ENCODE data around the gene LRRC49. TPM values are rescaled to one million over a fixed set of nuclear protein-coding genes. Genes with fewer than 3 reads are reported as not detected.

LRRC49 gene
- total and polyA plus RNA-seq, 2 of the 13 experiments (the other 11 are each of a cell fraction or from before 2014, with no cell fraction given), result 0.57 to 1.00 TPM

- BruUV-seq (replicated peaks), result no TSS peak
- in situ Hi-C loops (cut with HindIII; ENCODE audit: extremely low pct_ligation_motif_present, low pct_unique_long_range_greater_than_20kb), result no loop called here
- no peak overlapping the region for H3K9ac ChIP-seq (ENCODE audit: insufficient read depth, low read depth, low read length)
These were observed 190.7 kb downstream of the LRRC49 start for GRCh38 chr15:71083349-71083748.

More at GRCh38 chr15:71083349-71083748, 190.7 kb downstream of the LRRC49 start:
- Histone ChIP-seq H3K27ac (ENCODE audit: extremely low read length, insufficient read depth, low read length) (no peak overlapping the region), H4K20me1 (ENCODE audit: insufficient read depth, low read length) (no peaks in the 10 kb centered on the region), H3K4me1 (ENCODE audit: insufficient read depth, low read length) (no peaks in the 10 kb centered on the region), H2AFZ (ENCODE audit: low read length) (no peak overlapping the region), H3K36me3 (replicated peaks in 1 of 2; ENCODE audit: control insufficient read depth in 1 of 2, insufficient read depth in 2 of 2, low read length in 2 of 2) (no peaks in the 10 kb centered on the region), H3K4me2 (ENCODE audit: low read depth, low read length) (no peak overlapping the region), H3K4me3 (replicated peaks in 1 of 3; ENCODE audit: insufficient read depth in 1 of 3, low read depth in 2 of 3, low read length in 3 of 3) (no peak overlapping the region), H3K27me3 (ENCODE audit: control insufficient read depth in 1 of 2, insufficient read depth in 2 of 2, low read length in 2 of 2) (no peaks in the 10 kb centered on the region), H3K79me2 (ENCODE audit: insufficient read depth, low read length) (no peaks in the 10 kb centered on the region), H3K9me3 (ENCODE audit: low read length) (no peaks in the 10 kb centered on the region)
- no peak for DNase-seq (ENCODE audit: low spot score)
- TF ChIP-seq GLMP (CRISPR knock-in tag; IDR thresholded peaks at IDR 0.05; ENCODE audit: borderline replicate concordance), result no peak
- no peak for TF ChIP-seq KLF6 (CRISPR knock-in tag; IDR thresholded peaks at IDR 0.05)
- no peak for TF ChIP-seq ZNF446 (CRISPR knock-in tag; IDR thresholded peaks at IDR 0.05)
- TF ChIP-seq NFE2 (CRISPR knock-in tag; IDR thresholded peaks at IDR 0.05), result no peak
- no peak for TF ChIP-seq ZNF407 (CRISPR knock-in tag; IDR thresholded peaks at IDR 0.05; ENCODE audit: not compliant biosample characterization)
- TF ChIP-seq AGO2 (optimal IDR thresholded peaks at IDR 0.05; ENCODE audit: low read depth, low read length), result no peak
- no peak for TF ChIP-seq WIZ (CRISPR knock-in tag; IDR thresholded peaks at IDR 0.05)
- TF ChIP-seq HOXD1 (CRISPR knock-in tag; IDR thresholded peaks at IDR 0.05), result no peak
- TF ChIP-seq ZSCAN25 (CRISPR knock-in tag; IDR thresholded peaks at IDR 0.05), result no peak
- TF ChIP-seq ZBTB1 (CRISPR knock-in tag; IDR thresholded peaks at IDR 0.05; ENCODE audit: borderline replicate concordance), result no peak
- intact Hi-C loops (cut with micrococcal nuclease; ENCODE audit: unreplicated experiment), result no loop called here
- ChIA-PET CTCF (ENCODE audit: low intra/inter-chr PET ratio, low total read pairs) (no interaction called here), POLR2A (no interaction called here)
- 54% methylated on average over 5 of the region's 5 CpGs for WGBS (ENCODE audit: low lambda C conversion rate)
- no peak for FAIRE-seq
- no peak for ATAC-seq

Measured in HepG2 (cell line).